ENCODE measurements around the gene LBX2.

Gene LBX2

DNA sequence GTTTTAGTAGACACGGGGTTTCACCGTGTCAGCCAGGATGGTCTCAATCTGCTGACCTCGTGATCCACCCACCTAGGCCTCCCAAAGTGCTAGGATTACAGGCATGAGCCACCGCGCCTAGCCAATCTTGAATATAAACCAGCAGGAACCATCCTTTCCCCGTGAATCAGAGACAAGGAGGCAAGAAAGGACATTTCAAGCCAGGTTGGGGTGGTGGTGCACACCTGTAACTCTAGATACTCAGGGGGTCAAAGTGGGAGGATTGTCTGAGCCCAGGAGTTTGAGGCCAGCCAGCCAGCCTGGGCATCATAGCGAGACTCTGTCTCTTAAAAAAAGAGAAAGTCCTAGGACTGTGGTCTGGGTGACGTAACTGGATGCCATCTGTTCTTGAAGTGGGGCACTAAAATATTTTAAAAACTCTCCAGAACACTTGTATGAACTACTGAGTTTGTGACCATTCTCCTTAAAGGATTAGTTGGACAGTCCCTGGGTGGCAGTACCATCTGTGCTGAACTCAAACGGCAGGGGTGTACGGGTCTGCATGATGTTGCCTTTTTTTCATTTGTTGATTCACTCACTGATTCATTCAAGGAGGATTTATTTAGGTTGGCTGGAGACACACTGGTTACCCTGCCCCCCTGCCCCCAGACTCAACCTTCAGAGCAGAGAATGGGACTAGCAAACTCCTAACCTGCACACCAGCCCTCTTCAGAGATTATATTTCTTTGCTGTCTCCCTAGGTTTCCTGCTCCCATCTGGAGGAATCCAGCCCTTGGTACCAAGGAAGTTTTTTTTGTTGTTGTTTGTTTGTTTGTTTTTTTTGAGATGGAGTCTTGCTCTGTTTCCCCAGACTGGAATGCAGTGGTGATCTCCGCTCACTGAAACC lies 11.9 kb upstream of the LBX2 start:
- no peaks in the 10 kb centered on the region for H3K9me3 ChIP-seq (ENCODE audit: control insufficient read depth, low read depth, low read length)
- no peak overlapping the region for H3K4me3 ChIP-seq (ENCODE audit: low read length)
- H3K9ac ChIP-seq (ENCODE audit: low read length): no peak overlapping the region
- peaks cover 90% of the 10 kb centered on the region for H3K27me3 ChIP-seq (ENCODE audit: control insufficient read depth, insufficient read depth, low read length)
- no peaks in the 10 kb centered on the region for H3K36me3 ChIP-seq (ENCODE audit: control insufficient read depth, low read depth, low read length)
- no peak overlapping the region for H3K27ac ChIP-seq (ENCODE audit: low read length)
- peaks cover 12% of the 10 kb centered on the region for H3K4me1 ChIP-seq (ENCODE audit: control insufficient read depth, low read depth, low read length)

DNA sequence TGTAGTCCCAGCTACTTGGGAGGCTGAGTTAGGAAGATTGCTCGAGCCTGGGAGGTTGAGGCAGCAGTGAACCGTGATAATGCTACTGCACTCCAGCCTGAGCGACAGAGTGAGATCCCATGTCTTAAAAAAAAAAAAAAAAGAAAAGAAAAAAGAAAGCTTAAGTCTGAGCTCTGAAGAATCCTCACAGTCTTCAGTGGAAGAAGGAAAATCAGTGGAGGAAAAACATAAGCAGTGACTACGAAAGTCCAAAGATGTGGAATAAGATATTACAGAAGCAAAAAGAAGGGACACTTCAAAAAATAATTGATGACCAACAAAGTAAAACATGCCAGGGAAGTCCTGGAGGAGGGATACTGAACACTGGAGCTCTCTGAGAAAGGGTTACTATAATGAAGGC lies 10.9 kb upstream of the LBX2 start:
- Histone ChIP-seq H3K27me3 (ENCODE audit: control insufficient read depth, insufficient read depth, low read length) (peaks cover 90% of the 10 kb centered on the region), H3K9me3 (ENCODE audit: control insufficient read depth, low read depth, low read length) (no peaks in the 10 kb centered on the region), H3K4me1 (ENCODE audit: control insufficient read depth, low read depth, low read length) (peaks cover 12% of the 10 kb centered on the region), H3K4me3 (ENCODE audit: low read length) (no peak overlapping the region), H3K36me3 (ENCODE audit: control insufficient read depth, low read depth, low read length) (peaks cover 7% of the 10 kb centered on the region), H3K27ac (ENCODE audit: low read length) (no peak overlapping the region), H3K9ac (ENCODE audit: low read length) (no peak overlapping the region)

DNA sequence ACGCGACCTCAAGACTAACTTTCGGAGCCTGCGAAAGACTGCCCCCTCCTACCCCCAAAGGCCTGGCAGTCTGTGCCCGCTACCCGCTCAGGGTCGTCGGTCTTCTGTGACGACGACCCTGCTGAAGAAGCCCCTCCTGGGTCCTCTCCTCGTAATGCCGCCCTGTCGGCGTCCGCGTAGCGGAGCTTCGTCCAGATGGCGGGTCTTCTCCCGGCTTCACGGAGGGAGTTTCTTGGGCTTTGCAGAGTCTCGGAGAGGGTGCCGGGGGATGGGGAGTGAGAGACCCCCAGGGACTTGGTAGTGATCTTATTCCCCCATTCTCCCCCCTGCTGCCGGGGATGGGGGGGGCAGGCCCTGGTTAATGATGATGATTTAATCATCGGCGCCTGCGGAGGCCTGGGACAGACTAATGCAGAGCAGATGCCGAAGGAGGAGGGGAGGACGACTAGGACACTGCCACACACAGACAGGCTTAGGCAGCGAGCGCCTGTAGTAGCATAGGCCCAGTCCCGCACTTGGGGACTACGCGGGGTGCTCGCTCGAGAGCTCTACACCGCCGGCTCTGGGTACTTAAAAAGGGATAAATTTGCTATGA lies 8.6 kb upstream of the LBX2 start:
- H3K9ac ChIP-seq (ENCODE audit: low read length): peak overlapping the region; percentile 88
- peaks cover 16% of the 10 kb centered on the region for H3K4me1 ChIP-seq (ENCODE audit: control insufficient read depth, low read depth, low read length)
- peaks cover 90% of the 10 kb centered on the region for H3K27me3 ChIP-seq (ENCODE audit: control insufficient read depth, insufficient read depth, low read length)
- no peak overlapping the region for H3K27ac ChIP-seq (ENCODE audit: low read length)
- peak overlapping the region; percentile 99 for H3K4me3 ChIP-seq (ENCODE audit: low read length)
- H3K36me3 ChIP-seq (ENCODE audit: control insufficient read depth, low read depth, low read length): peaks cover 10% of the 10 kb centered on the region
- no peaks in the 10 kb centered on the region for H3K9me3 ChIP-seq (ENCODE audit: control insufficient read depth, low read depth, low read length)

DNA sequence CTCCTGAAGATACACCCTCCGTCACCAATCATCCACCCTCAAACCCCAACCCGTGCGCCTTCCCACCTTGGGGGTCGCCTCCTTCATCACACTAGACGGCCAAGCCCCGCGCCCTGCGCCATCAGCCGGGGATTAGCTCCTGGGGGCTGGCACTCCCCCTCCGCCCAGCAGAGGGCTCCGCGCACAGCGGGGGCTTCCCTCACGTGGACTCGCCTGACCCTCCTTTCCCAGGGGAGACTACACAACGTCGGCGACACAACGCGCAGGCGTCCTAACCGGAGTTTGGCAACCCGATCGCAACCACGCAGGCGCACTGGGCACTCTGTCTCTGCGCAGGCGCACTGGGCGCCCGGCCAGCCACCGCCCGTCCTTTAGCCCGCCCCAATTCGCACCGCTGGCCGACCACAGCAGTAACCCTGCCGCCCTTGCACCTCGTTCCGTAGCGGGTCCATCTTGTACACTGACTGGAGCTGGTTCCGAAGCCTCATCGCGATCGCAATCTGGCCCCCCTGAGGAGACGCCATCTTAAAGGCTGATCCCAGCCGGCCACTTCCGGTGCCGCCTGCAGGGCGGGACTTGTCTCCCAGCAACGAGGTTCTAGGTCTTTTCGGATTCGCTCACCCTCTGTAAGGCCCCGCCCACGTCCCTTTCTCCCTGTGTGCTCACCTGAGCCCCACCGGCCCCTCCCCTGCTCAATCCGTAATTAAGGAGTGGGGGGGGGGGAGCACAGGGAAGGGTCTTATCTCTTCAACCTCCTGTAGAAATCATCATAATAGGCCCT lies 7.9 kb upstream of the LBX2 start, which contains the start of gene PCGF1:
Gene PCGF1, minus strand, starts transcription at position 551 of the 781 bp plus-strand sequence. Its CDS starts 27 bp downstream, at position 524.
- Histone ChIP-seq H3K9ac (ENCODE audit: low read length) (peak within 1 kb of the TSS; percentile 88), H3K9me3 (ENCODE audit: control insufficient read depth, low read depth, low read length) (no peaks in the 10 kb centered on the region), H3K4me3 (ENCODE audit: low read length) (peak within 1 kb of the TSS; percentile 99), H3K27ac (ENCODE audit: low read length) (peak within 1 kb of the TSS; percentile 96), H3K36me3 (ENCODE audit: control insufficient read depth, low read depth, low read length) (peaks cover 10% of the 10 kb centered on the region), H3K4me1 (ENCODE audit: control insufficient read depth, low read depth, low read length) (peaks cover 17% of the 10 kb centered on the region), H3K27me3 (ENCODE audit: control insufficient read depth, insufficient read depth, low read length) (peaks cover 90% of the 10 kb centered on the region)

DNA sequence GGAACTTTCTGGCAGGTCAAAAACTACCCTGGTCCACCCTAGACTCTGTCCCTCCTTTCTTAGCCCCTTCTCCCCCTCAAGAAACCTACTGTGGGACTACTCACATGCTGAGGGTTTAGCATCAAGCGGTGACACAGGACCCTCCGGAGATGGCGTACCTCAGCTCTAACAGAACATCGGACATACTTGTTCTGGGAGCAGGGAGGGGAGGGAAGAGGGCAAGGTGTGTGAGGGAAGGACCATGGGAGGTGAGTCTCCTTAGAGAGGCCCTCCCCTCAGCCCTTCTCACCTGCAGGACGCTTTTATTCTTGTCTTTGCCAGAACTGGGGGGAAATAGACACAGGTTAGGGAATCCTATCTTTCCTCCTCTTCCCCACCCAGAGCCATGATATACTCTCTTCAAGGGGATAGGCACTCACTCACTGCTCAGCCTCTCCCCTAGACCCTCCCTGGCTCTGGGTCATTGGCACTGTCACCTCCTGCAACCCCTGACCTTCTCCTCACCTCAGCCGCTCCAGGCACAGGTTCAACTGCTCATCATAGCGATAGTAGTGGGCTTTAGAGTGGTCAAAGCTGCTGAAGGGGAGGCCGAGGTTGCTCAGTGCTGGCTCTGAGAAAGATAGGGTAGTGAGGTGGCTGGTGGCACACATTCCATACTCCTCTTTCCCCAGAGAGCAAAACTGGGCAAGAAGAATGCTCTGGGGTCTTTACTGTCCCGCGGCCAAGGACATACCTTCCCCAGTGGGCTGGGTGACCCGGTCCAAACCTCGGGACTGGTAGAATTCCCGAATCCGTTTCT lies 6.2 kb upstream of the LBX2 start:
- peaks cover 33% of the 10 kb centered on the region for H3K4me1 ChIP-seq (ENCODE audit: control insufficient read depth, low read depth, low read length)
- no peak overlapping the region for H3K9ac ChIP-seq (ENCODE audit: low read length)
- no peaks in the 10 kb centered on the region for H3K9me3 ChIP-seq (ENCODE audit: control insufficient read depth, low read depth, low read length)
- no peak overlapping the region for H3K27ac ChIP-seq (ENCODE audit: low read length)
- H3K36me3 ChIP-seq (ENCODE audit: control insufficient read depth, low read depth, low read length): peaks cover 10% of the 10 kb centered on the region
- no peak overlapping the region for H3K4me3 ChIP-seq (ENCODE audit: low read length)
- H3K27me3 ChIP-seq (ENCODE audit: control insufficient read depth, insufficient read depth, low read length): peaks cover 90% of the 10 kb centered on the region

DNA sequence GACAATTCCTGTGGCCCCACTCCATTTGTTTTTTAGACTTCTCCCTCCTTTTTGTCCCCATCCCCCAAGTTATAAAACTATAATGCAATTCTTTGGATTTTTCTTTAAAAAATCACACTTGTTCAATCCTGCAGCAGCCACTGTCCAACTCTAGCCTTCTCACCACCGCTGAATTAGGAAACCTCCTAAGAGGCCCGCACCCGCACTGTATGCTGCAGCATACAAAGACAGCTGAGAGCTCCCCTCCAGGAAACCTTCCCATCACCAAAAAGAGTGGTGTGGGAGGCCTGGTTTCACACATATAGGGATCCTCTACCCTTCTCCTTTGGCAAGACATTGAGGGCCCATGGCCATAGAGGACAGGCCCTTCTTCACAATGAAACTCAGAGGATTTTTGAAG lies 5.2 kb upstream of the LBX2 start:
- Histone ChIP-seq H3K4me1 (ENCODE audit: control insufficient read depth, low read depth, low read length) (peaks cover 40% of the 10 kb centered on the region), H3K27ac (ENCODE audit: low read length) (no peak overlapping the region), H3K9me3 (ENCODE audit: control insufficient read depth, low read depth, low read length) (no peaks in the 10 kb centered on the region), H3K9ac (ENCODE audit: low read length) (no peak overlapping the region), H3K27me3 (ENCODE audit: control insufficient read depth, insufficient read depth, low read length) (peaks cover 90% of the 10 kb centered on the region), H3K36me3 (ENCODE audit: control insufficient read depth, low read depth, low read length) (peaks cover 10% of the 10 kb centered on the region), H3K4me3 (ENCODE audit: low read length) (no peak overlapping the region)

DNA sequence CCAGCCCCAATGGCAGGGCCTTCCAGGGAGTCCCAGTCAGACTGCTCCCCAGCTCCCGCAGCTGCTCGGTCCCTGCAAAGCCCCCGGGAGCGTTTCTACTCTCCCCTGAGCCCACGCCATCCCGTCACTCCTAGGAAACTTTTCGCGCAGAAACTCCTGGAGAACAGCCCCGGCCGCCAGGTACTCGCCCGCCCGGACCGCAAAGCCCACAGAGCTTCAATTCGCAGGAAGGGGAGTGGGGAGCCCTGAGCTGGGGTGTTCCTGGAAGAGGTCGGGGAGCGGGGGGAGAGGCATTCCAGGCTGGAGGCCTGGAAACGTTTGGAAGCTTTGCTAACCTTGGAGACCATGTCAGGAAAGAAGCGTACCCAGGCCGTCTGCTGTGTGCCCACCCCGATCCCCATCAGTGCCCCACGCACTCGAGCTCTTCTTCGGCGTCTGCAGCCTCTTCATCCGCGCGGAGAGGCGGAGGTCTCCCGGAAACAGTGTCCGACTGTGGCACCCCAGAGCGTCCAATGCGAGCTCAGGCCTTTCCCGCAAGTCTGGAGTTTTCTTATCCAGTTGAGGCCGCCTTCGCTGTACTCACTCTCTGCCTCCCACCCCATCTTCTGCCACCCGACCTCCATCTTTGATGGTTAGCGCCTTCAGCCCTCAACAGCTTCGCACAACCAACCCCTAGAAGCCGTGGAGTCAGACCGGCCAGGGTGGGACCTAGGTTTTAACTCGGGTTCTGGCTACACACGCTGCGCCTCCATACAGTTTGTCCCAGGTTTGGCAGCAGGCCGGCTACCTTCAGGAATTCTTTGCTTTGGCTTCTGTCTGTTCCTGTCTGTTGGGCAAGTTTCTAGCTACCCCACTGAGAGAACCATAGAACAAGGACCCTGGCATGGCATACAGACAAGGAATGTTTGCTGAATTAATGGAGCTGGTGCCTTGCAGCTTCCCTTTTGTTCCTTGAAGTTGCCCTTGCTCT lies 4.4 kb upstream of the LBX2 start:
- Histone ChIP-seq H3K4me3 (ENCODE audit: low read length) (peak overlapping the region; percentile 52), H3K9ac (ENCODE audit: low read length) (no peak overlapping the region), H3K36me3 (ENCODE audit: control insufficient read depth, low read depth, low read length) (peaks cover 10% of the 10 kb centered on the region), H3K27me3 (ENCODE audit: control insufficient read depth, insufficient read depth, low read length) (peaks cover 90% of the 10 kb centered on the region), H3K27ac (ENCODE audit: low read length) (no peak overlapping the region), H3K9me3 (ENCODE audit: control insufficient read depth, low read depth, low read length) (no peaks in the 10 kb centered on the region), H3K4me1 (ENCODE audit: control insufficient read depth, low read depth, low read length) (peaks cover 44% of the 10 kb centered on the region)

DNA sequence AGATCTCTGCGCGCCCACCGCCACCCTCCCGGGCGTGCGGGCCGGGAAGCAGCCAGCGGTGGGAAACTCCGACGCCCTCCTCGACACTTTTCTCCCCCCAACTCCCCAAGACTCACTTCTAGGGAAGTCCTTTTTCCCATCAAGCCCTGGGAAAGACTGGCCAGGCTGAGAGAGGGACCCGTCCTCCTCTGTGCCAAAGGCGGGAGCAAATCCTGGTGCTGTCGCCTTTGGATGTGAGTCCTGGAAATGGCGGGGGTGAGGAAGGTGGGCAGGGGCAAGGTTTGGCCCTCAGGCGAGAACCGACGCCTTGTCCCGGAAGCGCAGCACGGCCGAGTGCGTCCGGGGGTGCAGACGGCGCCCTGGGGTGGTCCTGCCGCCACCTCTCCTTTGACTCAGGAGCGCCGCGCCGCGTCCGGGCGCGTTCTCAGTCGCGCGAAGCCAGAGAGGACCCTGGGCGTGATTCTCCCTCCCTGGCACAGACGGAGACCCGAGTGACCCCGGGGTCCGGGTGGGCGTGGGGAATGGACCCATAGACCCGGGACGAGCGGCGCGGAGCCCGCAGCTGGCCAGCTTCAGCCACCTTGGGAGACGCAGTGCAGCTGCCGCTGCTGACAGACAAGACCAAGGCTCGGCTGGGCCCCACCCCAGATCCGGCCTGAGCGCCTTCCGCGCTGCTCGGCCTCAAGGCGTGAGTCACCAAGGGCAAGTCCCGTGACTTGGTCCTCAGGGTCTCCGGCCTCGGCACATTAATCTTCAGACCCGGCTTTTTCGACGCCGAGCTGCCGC lies 3.5 kb upstream of the LBX2 start:
- peaks cover 90% of the 10 kb centered on the region for H3K27me3 ChIP-seq (ENCODE audit: control insufficient read depth, insufficient read depth, low read length)
- peak overlapping the region; percentile 52 for H3K4me3 ChIP-seq (ENCODE audit: low read length)
- peaks cover 42% of the 10 kb centered on the region for H3K4me1 ChIP-seq (ENCODE audit: control insufficient read depth, low read depth, low read length)
- H3K9me3 ChIP-seq (ENCODE audit: control insufficient read depth, low read depth, low read length): no peaks in the 10 kb centered on the region
- H3K27ac ChIP-seq (ENCODE audit: low read length): no peak overlapping the region
- peaks cover 10% of the 10 kb centered on the region for H3K36me3 ChIP-seq (ENCODE audit: control insufficient read depth, low read depth, low read length)
- H3K9ac ChIP-seq (ENCODE audit: low read length): no peak overlapping the region

DNA sequence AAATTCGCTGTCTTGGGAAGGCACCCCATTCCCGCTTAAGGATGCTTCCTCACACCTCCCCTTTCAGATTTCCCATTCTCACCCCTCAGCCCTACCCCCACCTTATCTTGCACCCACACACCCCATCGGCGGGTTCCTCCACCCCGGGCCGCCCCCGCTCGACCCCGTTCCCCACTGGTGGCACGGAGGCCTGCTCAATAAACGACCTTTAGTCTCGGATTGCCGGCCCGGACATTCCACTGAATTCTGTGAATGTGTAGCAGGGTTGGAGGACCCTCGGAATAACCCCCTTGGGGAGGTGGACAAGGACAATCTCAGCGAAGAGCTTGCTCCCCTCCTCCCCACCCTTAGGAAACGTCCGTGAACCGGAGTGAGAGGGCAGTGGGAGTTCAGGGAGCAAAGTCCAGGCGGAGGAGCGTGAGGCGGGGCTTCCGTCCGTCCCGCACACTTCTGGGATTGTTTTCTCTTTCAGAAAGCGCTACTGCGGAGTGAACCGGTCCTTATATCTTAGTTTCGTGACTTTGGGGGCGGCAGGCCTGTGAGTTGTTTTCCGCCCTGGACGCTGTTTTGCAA lies 2.8 kb upstream of the LBX2 start:
- H3K36me3 ChIP-seq (ENCODE audit: control insufficient read depth, low read depth, low read length): peaks cover 10% of the 10 kb centered on the region
- H3K4me3 ChIP-seq (ENCODE audit: low read length): peak overlapping the region; percentile 52
- no peak overlapping the region for H3K9ac ChIP-seq (ENCODE audit: low read length)
- H3K9me3 ChIP-seq (ENCODE audit: control insufficient read depth, low read depth, low read length): no peaks in the 10 kb centered on the region
- no peak overlapping the region for H3K27ac ChIP-seq (ENCODE audit: low read length)
- H3K27me3 ChIP-seq (ENCODE audit: control insufficient read depth, insufficient read depth, low read length): peaks cover 96% of the 10 kb centered on the region
- H3K4me1 ChIP-seq (ENCODE audit: control insufficient read depth, low read depth, low read length): peaks cover 42% of the 10 kb centered on the region
